Occipital lobe (tissue), 2 donors: ENCODE measurements around the gene ABCB8. TPM values are rescaled to one million over a fixed set of nuclear protein-coding genes. Genes with fewer than 3 reads are reported as not detected.
A peak's percentile ranks its signal among the peaks of the same experiment; 100 is the strongest.

ENCODE experiments used
- DNase-seq: peaks from one replicate; lab custom pipeline; 2025; lab: John Stamatoyannopoulos, UW
- total RNA-seq: library from RNA; depleted of rRNA; stranded (reverse); fragments of >200 nt; gene quantifications from one replicate; pipeline ENCODE4 v1.2.3, GENCODE V29; 2014

Gene ABCB8
- total RNA-seq = 24.3 TPM

DNA sequence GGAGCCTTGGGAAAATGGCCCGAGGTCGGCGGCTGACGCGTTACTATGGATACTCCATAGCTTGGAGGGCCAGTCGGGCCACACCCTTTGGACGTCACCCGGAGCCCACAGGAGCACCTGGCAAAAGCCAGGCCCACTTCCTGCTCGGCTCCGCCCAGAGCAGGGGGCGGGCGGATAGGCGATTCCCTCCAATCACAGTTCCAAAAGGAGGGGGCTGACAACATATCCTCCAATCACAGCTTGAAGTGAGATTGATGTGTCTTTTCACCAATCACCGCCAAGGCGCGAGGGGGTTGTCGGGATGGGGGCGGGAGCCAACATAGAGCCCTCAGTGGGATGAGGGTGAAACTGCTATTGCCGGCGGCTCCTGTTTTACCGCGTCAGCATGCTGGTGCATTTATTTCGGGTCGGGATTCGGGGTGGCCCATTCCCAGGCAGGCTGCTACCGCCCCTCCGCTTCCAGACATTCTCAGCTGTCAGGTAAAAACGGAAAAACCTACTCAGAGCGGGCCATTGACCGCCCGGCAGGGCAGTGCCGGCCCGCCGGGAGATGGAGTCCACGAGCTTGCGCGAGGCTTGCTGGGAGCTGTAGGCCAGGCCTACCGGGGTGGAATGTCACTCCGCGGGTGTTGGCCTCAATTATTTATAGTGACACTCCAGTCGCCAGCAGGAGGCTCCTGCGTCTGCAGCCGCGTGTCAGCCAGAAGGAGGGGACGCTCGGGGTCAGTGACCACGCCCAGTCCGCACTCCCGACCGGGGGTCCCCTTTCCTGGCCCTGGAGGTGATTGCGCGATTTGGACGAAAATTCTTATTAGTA lies at the start of gene ABCB8:
TSS of gene ABCB8 (plus strand) at position 320 of the 817 bp plus-strand sequence. CDS start at position 386, 66 bp downstream.
- DNase-seq = peak; percentile 97

GRCh38 chr7:150979713-150980390 lies 48.4 kb upstream of the ABCB8 start:
- peak; percentile 51 for DNase-seq

GRCh38 chr7:150980663-150981062 lies 47.6 kb upstream of the ABCB8 start:
- no peak for DNase-seq

DNA sequence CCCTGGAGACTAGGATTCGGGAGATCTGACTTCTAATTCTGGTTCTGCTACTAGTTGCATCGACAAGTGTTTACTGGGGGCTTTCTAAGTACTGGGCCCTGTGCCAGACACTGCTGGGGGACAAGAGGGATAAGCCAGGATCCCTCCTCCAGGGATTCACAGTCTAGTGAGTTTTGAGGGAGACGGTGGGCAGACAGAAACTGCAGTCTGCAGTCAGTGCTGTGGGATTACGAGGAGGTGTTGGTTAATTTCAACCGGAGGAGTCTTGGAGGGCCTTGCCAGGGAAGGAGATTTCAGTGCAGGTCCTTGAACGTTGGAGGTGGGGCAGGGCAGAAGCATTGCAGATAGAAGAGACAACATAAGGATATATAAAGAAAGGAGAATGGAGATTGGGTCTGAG lies 46.6 kb upstream of the ABCB8 start:
- no peak for DNase-seq

DNA sequence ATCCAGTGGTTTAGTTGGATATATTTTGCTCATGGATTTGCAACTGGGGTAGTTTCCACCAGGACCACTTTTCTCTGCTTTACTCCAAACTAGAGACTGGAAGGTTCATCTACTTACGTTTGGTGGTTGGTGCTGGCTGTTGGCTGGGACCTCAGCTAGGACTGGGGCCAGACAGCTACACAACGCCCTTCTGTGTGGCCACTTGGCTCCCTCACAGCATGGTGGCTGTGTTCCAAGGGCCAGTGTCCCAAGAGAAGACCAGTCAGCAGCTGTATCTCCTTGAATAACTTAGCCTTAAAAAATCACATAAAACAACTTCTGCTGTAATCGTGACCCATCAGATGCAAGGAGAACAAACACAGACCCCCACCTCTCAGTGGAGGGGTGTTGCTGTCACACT lies 45.9 kb upstream of the ABCB8 start:
- DNase-seq = peak; percentile 62

GRCh38 chr7:150983893-150984368 lies 44.3 kb upstream of the ABCB8 start:
- no peak for DNase-seq

DNA sequence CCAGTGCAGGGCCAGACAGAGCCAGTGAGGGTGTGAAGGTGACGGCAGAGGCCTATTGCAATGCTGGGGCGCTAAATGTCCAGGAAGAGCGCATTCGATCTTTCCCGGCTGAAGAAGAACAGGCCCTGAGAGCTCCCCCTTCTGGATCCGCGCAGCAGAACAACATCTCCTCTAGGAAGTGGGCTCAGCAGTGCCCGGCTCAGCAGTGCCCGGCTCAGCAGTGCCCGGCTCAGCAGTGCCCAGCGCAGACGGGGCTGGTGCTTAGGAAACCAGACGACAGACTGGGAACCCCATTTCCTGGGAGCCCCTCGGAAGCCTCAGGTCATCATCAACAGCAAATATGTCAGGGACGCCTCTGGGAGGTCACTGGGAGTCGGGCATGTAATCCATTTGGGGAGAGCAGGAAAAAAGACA lies 42.1 kb upstream of the ABCB8 start:
- peak; percentile 40 for DNase-seq

GRCh38 chr7:150986556-150986955 lies 41.7 kb upstream of the ABCB8 start:
- DNase-seq = no peak

DNA sequence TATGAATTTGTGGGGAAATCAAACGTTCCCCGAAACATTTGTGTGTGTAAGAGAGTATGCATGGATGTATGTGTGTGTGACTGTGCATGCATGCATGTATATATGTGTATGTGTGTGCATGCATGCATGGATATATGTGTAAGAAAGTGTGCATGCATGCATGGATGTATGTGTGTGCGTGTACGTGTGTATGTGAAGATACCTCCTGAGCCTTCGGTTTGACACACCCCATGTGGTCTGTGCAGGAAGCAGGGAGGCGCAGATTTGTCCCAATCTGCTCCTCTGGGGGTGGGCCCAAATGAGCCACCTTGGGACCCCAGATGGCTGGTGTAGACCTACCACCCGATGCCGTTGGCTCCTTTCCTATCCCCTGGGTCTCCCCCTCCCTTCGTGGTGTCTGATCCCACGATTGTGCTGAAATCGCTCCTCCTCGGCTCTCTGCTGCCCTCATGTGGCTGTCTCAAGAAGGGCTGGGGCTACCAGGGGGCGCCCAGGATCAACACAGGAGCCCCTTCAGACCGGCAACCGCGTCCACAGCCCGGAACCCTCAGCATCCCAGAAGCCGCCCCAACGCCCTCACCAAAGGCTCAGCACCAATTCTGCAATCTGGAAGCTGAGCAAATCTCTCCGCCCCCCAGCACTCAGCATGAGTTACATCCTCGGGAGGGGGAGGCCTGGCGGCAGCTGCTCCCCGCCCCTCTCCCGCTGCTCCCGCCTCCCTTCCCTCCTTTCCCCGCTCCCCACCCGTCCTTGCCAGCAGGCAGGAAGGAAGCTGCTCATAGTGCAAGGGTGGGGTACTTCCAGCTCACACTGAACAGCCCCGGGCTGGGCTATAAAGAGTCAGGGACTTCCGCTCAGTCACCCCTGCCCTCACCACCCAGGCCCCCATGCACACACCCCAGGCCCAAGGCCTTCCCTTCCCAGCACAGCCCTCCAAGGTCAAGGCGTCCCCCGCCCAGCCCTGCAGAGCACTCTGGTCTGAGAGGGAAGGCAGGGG lies 39.7 kb upstream of the ABCB8 start:
- DNase-seq = peak; percentile 44

DNA sequence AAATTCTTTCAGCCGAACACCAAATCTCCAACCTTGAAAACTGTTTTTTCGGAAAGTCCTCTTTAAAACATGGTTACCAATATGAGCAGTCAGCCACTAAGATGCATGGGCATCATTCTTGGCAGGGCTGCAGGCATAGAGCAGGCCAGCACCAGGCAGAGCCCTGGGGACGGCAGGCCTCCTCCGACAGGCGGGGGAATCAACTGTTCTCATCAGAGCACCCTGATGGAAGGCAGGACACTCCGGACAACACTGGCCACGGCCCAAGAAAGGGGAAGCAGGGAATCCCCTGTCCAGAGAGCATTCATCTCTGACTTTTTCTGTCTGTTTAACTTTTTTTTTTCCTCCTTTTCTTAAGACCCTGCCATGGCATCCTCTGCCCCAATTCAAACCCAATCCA lies 38.8 kb upstream of the ABCB8 start:
- DNase-seq = no peak

GRCh38 chr7:150990416-150991186 lies 37.6 kb upstream of the ABCB8 start, which contains the start of gene NOS3:
TSS of gene NOS3 (plus strand) at chr7:150991017. CDS start at chr7:150993804, 2,787 bp downstream.
- DNase-seq = no peak

DNA sequence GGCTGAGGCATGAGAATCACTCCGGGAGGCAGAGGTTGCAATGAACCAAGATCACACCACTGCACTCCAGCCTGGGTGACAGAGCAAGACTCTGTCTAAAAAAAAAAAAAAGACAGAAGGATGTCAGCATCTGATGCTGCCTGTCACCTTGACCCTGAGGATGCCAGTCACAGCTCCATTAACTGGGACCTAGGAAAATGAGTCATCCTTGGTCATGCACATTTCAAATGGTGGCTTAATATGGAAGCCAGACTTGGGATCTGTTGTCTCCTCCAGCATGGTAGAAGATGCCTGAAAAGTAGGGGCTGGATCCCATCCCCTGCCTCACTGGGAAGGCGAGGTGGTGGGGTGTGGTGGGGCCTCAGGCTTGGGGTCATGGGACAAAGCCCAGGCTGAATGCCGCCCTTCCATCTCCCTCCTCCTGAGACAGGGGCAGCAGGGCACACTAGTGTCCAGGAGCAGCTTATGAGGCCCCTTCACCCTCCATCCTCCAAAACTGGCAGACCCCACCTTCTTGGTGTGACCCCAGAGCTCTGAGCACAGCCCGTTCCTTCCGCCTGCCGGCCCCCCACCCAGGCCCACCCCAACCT lies 36.1 kb upstream of the ABCB8 start:
- no peak for DNase-seq

- no peak for DNase-seq
These were observed 35.4 kb upstream of the ABCB8 start for GRCh38 chr7:150992833-150993302.

DNA sequence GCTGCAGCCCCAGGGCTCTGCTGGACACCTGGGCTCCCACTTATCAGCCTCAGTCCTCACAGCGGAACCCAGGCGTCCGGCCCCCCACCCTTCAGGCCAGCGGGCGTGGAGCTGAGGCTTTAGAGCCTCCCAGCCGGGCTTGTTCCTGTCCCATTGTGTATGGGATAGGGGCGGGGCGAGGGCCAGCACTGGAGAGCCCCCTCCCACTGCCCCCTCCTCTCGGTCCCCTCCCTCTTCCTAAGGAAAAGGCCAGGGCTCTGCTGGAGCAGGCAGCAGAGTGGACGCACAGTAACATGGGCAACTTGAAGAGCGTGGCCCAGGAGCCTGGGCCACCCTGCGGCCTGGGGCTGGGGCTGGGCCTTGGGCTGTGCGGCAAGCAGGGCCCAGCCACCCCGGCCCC lies 34.7 kb upstream of the ABCB8 start:
- DNase-seq = no peak

DNA sequence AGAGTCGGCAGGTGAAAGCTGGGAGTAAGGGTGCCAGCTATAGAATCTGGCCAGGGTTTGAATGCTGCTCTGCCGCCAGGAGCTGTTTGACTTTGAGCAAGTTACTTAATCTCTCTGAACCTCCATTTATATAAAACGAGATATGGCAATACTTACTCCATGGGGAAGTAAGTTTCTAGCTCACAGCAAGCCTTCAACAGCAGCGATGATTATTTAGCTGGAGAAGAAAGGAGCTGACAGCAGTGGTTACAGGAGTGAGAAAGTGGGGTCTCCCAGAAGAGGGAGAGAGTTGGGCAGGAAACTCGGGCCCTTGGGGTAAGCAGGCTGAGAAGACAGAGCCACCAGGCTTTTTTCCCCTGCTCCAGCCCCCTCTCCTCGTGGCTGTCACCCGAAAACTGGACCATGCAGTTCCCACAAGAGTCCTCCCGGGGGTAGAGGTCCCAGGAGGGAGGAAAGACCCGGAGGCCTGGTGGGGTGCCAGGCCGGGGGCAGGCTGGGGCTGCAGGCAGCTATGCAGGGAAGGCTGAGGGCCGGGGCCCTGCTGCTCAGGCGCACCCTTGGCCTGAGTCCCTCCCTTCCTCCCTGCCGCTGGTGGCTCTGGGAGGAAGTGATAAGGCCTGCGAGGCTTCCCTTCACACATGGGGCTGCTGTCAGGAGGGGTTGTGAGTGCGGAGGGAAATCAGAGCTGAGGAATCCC lies 34.0 kb upstream of the ABCB8 start:
- DNase-seq = no peak

- no peak for DNase-seq
These were observed 33.3 kb upstream of the ABCB8 start for GRCh38 chr7:150994838-150995510.

DNA sequence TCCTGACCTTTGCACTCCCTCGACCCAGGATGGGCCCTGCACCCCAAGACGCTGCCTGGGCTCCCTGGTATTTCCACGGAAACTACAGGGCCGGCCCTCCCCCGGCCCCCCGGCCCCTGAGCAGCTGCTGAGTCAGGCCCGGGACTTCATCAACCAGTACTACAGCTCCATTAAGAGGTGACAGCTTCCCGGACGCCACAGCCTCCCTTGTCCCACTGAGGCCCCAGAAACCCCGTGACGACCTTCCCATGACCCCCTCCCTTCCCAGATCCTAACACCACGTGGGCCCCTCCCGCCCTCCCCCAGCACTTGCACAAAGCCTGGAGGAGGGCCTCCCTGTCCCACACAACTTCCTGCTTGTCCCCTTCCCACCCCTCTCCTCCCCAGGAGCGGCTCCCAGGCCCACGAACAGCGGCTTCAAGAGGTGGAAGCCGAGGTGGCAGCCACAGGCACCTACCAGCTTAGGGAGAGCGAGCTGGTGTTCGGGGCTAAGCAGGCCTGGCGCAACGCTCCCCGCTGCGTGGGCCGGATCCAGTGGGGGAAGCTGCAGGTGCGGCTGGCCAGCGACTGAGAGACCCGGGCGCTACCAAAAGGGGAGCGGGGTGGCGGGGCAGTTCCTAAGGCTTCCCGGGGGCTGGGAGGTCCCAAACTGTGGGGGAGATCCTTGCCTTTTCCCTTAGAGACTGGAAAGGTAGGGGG lies 31.7 kb upstream of the ABCB8 start:
- DNase-seq = no peak

DNA sequence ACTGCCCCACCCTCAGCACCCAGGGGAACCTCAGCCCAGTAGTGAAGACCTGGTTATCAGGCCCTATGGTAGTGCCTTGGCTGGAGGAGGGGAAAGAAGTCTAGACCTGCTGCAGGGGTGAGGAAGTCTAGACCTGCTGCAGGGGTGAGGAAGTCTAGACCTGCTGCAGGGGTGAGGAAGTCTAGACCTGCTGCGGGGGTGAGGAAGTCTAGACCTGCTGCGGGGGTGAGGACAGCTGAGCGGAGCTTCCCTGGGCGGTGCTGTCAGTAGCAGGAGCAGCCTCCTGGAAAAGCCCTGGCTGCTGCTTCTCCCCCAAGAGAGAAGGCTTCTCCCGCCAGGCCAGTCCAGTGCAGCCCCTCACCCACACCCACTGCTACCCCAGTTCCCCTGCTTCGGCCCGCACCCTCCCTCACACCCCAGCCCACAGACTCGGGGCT lies 31.2 kb upstream of the ABCB8 start:
- no peak for DNase-seq
